ENCODE measurements around the gene RHBDD2. TPM values are rescaled to one million over a fixed set of nuclear protein-coding genes. Genes with fewer than 3 reads are reported as not detected.
"Not testable (repeated sequence)": the region's sequence is repeated elsewhere in the genome, so short reads cannot be mapped to it uniquely, and the experiment has no call there.

Gene RHBDD2
- total and polyA plus RNA-seq, 2 donors (not counting 1 experiment from before 2014, with no cell fraction given) = 16.7 to 24.5 TPM

GRCh38 chr7:75856536-75856935 lies 22.3 kb upstream of the RHBDD2 start:
- Histone ChIP-seq H3K27ac (ENCODE audit: insufficient read depth, low read length) (no peak overlapping the region), H3K27me3 (ENCODE audit: control insufficient read depth, insufficient read depth, low read length) (no peaks in the 10 kb centered on the region), H3K36me3 (ENCODE audit: control insufficient read depth, insufficient read depth, low read length) (no peaks in the 10 kb centered on the region), H4K20me1 (ENCODE audit: control insufficient read depth, extremely low read depth, insufficient read depth, low read length) (no peaks in the 10 kb centered on the region), H3K4me3 (replicated peaks in 1 of 4; ENCODE audit: control extremely low read depth in 1 of 4, insufficient read depth in 1 of 4, low read depth in 3 of 4, low read length in 4 of 4) (no peak overlapping the region), H3K9me3 (ENCODE audit: control insufficient read depth, insufficient read depth, low read depth, low read length) (no peaks in the 10 kb centered on the region), H3K4me2 (ENCODE audit: extremely low read depth, insufficient read depth, low read length) (no peak overlapping the region), H3K9ac (ENCODE audit: insufficient read depth, low read length) (no peak overlapping the region), H3K79me2 (ENCODE audit: control insufficient read depth, insufficient read depth, low read length) (no peaks in the 10 kb centered on the region), H2AFZ (ENCODE audit: low read length) (no peak overlapping the region), H3K4me1 (ENCODE audit: control insufficient read depth, extremely low read depth, insufficient read depth, low read length) (peaks cover 2% of the 10 kb centered on the region)
- TF ChIP-seq EZH2 (IDR thresholded peaks at IDR 0.05; ENCODE audit: low read length, missing control alignments) (no peak), CTCF (conservative IDR thresholded peaks at IDR 0.05 in 1 of 2, IDR thresholded peaks at IDR 0.05 in 1 of 2; ENCODE audit: low read depth in 1 of 2, low read length in 2 of 2) (no peak)
- no peak for DNase-seq (ENCODE audit: low read depth in 2 of 2)

GRCh38 chr7:75858410-75858809 lies 20.4 kb upstream of the RHBDD2 start:
- H3K4me3 ChIP-seq (replicated peaks in 1 of 4; ENCODE audit: control extremely low read depth in 1 of 4, insufficient read depth in 1 of 4, low read depth in 3 of 4, low read length in 4 of 4) = no peak overlapping the region
- no peak overlapping the region for H2AFZ ChIP-seq (ENCODE audit: low read length)
- H3K9me3 ChIP-seq (ENCODE audit: control insufficient read depth, insufficient read depth, low read depth, low read length) = no peaks in the 10 kb centered on the region
- no peak overlapping the region for H3K9ac ChIP-seq (ENCODE audit: insufficient read depth, low read length)
- no peaks in the 10 kb centered on the region for H4K20me1 ChIP-seq (ENCODE audit: control insufficient read depth, extremely low read depth, insufficient read depth, low read length)
- no peak overlapping the region for H3K4me2 ChIP-seq (ENCODE audit: extremely low read depth, insufficient read depth, low read length)
- peaks cover 2% of the 10 kb centered on the region for H3K4me1 ChIP-seq (ENCODE audit: control insufficient read depth, extremely low read depth, insufficient read depth, low read length)
- H3K79me2 ChIP-seq (ENCODE audit: control insufficient read depth, insufficient read depth, low read length) = no peaks in the 10 kb centered on the region
- no peak overlapping the region for H3K27ac ChIP-seq (ENCODE audit: insufficient read depth, low read length)
- no peaks in the 10 kb centered on the region for H3K36me3 ChIP-seq (ENCODE audit: control insufficient read depth, insufficient read depth, low read length)
- TF ChIP-seq CTCF (conservative IDR thresholded peaks at IDR 0.05 in 1 of 2, IDR thresholded peaks at IDR 0.05 in 1 of 2; ENCODE audit: low read depth in 1 of 2, low read length in 2 of 2) (no peak), EZH2 (IDR thresholded peaks at IDR 0.05; ENCODE audit: low read length, missing control alignments) (no peak)
- no peak for DNase-seq (ENCODE audit: low read depth in 2 of 2)
- H3K27me3 ChIP-seq (ENCODE audit: control insufficient read depth, insufficient read depth, low read length) = no peaks in the 10 kb centered on the region

GRCh38 chr7:75861636-75862035 lies 17.2 kb upstream of the RHBDD2 start:
- H4K20me1 ChIP-seq (ENCODE audit: control insufficient read depth, extremely low read depth, insufficient read depth, low read length) = no peaks in the 10 kb centered on the region
- no peaks in the 10 kb centered on the region for H3K79me2 ChIP-seq (ENCODE audit: control insufficient read depth, insufficient read depth, low read length)
- TF ChIP-seq CTCF (conservative IDR thresholded peaks at IDR 0.05 in 1 of 2, IDR thresholded peaks at IDR 0.05 in 1 of 2; ENCODE audit: low read depth in 1 of 2, low read length in 2 of 2) = no peak
- no peak for TF ChIP-seq EZH2 (IDR thresholded peaks at IDR 0.05; ENCODE audit: low read length, missing control alignments)
- no peak overlapping the region for H3K27ac ChIP-seq (ENCODE audit: insufficient read depth, low read length)
- no peaks in the 10 kb centered on the region for H3K36me3 ChIP-seq (ENCODE audit: control insufficient read depth, insufficient read depth, low read length)
- peak; percentile 23 to 84 for DNase-seq (ENCODE audit: low read depth in 2 of 2)
- no peak overlapping the region for H2AFZ ChIP-seq (ENCODE audit: low read length)
- H3K9me3 ChIP-seq (ENCODE audit: control insufficient read depth, insufficient read depth, low read depth, low read length) = no peaks in the 10 kb centered on the region
- H3K27me3 ChIP-seq (ENCODE audit: control insufficient read depth, insufficient read depth, low read length) = no peaks in the 10 kb centered on the region
- peaks cover 5% of the 10 kb centered on the region for H3K4me1 ChIP-seq (ENCODE audit: control insufficient read depth, extremely low read depth, insufficient read depth, low read length)
- no peak overlapping the region for H3K4me2 ChIP-seq (ENCODE audit: extremely low read depth, insufficient read depth, low read length)
- no peak overlapping the region for H3K4me3 ChIP-seq (replicated peaks in 1 of 4; ENCODE audit: control extremely low read depth in 1 of 4, insufficient read depth in 1 of 4, low read depth in 3 of 4, low read length in 4 of 4)
- H3K9ac ChIP-seq (ENCODE audit: insufficient read depth, low read length) = no peak overlapping the region

GRCh38 chr7:75864251-75864650 lies 14.6 kb upstream of the RHBDD2 start:
- not testable (repeated sequence) for H3K4me3 ChIP-seq (replicated peaks in 1 of 4; ENCODE audit: control extremely low read depth in 1 of 4, insufficient read depth in 1 of 4, low read depth in 3 of 4, low read length in 4 of 4); H3K36me3 ChIP-seq (ENCODE audit: control insufficient read depth, insufficient read depth, low read length); H3K4me2 ChIP-seq (ENCODE audit: extremely low read depth, insufficient read depth, low read length); H3K27ac ChIP-seq (ENCODE audit: insufficient read depth, low read length); H3K9ac ChIP-seq (ENCODE audit: insufficient read depth, low read length); H3K27me3 ChIP-seq (ENCODE audit: control insufficient read depth, insufficient read depth, low read length); DNase-seq (ENCODE audit: low read depth in 2 of 2); H2AFZ ChIP-seq (ENCODE audit: low read length); H3K4me1 ChIP-seq (ENCODE audit: control insufficient read depth, extremely low read depth, insufficient read depth, low read length); H4K20me1 ChIP-seq (ENCODE audit: control insufficient read depth, extremely low read depth, insufficient read depth, low read length); H3K9me3 ChIP-seq (ENCODE audit: control insufficient read depth, insufficient read depth, low read depth, low read length); H3K79me2 ChIP-seq (ENCODE audit: control insufficient read depth, insufficient read depth, low read length)

Data from fibroblast of lung (primary cell).